Spinal cord (tissue), 10 donors: ENCODE data around the gene THSD4. TPM values are rescaled to one million over a fixed set of nuclear protein-coding genes. Genes with fewer than 3 reads are reported as not detected.

Source experiments
- DNase-seq, 6 donors: peaks; one replicate each; pipeline versions ENCODE4 v3.0.0 to v3.0.0-alpha.2; 2013 to 2015; ENCODE audit warnings: low spot score in 6 of 6, low read depth in 4 of 6
- H3K27ac ChIP-seq: one replicate; pipeline ENCODE4 v1.5.1; 2013; ENCODE audit warnings: low read depth, low read length, control low read depth
- H3K27me3 ChIP-seq: one replicate; pipeline ENCODE4 v1.6.1; 2013; ENCODE audit warnings: low read length; ENCODE audit not compliant: control insufficient read depth, insufficient read depth
- H3K36me3 ChIP-seq: one replicate; pipeline ENCODE4 v1.6.1; 2013; ENCODE audit warnings: low read length; ENCODE audit not compliant: control insufficient read depth, insufficient read depth
- H3K4me1 ChIP-seq: one replicate; pipeline ENCODE4 v1.6.1; 2013; ENCODE audit warnings: low read length; ENCODE audit not compliant: control insufficient read depth, insufficient read depth
- H3K4me3 ChIP-seq: one replicate; pipeline ENCODE4 v1.5.1; 2013; ENCODE audit warnings: low read depth, low read length, control low read depth
- H3K9me3 ChIP-seq: one replicate; pipeline ENCODE4 v1.6.1; 2013; ENCODE audit warnings: low read length; ENCODE audit not compliant: control insufficient read depth, insufficient read depth
- WGBS: methylation state at CpG from one replicate; pipeline ENCODE4 v1.1.5; 2013; ENCODE audit warnings: missing lambda C conversion rate; ENCODE audit not compliant: insufficient coverage; 5-methylcytosine and 5-hydroxymethylcytosine counted together
- polyA plus RNA-seq, 2 donors: library from polyadenylated mRNA; unstranded; fragments of 120-200 nt; gene quantifications; one replicate each; pipeline ENCODE4 v1.2.1, GENCODE V29; 2013; ENCODE audit not compliant: insufficient read length in 2 of 2
- total RNA-seq, 2 donors: library from RNA; depleted of rRNA in 1 of 2; stranded (reverse); fragments of 120-200 nt in 1 of 2; fragments of >200 nt in 1 of 2; gene quantifications; one replicate each; pipeline versions ENCODE4 v1.2.3 to v1.2.4, GENCODE V29; 2013 to 2014
- donor health status: healthy.

The THSD4 gene
- total and polyA plus RNA-seq, 4 donors: 18.2 to 127 (median 63.2) TPM

DNA sequence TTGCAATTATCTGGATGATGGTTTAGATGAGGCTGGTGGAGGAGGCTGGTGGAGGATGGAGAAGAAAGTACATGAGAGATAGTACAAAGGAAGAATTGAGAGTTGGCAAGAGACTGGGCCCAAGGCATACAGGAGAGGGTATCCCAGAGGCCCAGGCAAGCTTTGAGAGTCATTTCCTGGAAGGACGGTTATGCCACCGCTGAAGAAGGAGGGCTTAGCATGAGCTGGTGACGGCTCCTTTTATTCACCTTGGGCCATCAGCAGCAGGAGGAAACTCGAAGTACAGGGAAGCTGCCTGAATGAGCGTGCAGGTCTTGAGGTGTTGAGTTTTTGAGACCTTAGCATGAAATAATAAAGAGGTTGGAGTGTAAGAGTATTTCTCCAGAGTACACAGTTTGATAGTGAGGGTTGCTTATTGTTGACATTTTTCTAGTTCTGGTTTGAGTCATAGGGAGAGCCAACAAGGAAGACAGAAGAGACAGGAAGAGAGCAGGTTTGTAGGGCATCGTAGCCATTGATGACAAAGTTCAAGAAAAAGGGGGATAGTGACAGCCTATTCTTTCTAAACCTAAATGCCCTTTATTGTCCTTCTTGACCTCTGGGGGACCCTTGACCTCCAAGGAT is 13.8 kb downstream of the THSD4 start:
- DNase-seq: no peak
- Histone ChIP-seq H3K27me3 (no peaks in the 10 kb centered on the region), H3K4me3 (no peak overlapping the region), H3K9me3 (no peaks in the 10 kb centered on the region), H3K36me3 (no peaks in the 10 kb centered on the region), H3K27ac (no peak overlapping the region), H3K4me1 (peaks cover 21% of the 10 kb centered on the region)
- WGBS: 89% methylated on average over 6 of the region's 6 CpGs

DNA sequence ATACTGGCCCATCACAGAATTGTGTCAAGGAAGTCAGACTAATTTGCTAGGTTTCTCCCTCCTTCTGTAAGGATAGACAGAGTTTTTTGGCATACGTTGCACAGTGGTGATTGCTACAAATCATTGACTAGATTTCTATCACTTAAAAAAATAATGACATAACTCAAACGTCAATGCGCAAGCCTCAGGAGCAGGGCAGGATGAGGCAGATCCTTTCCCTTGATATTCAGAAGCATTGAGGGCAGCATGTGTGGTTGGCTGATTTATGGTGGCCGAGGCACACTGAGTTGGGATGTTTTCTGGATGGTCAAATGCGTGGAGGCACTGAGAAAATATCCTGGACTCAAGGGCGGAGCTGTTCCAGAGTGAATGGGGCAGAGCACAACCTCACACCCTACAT is 14.4 kb downstream of the THSD4 start:
- Histone ChIP-seq H3K9me3 (no peaks in the 10 kb centered on the region), H3K4me3 (no peak overlapping the region), H3K27ac (no peak overlapping the region), H3K4me1 (peaks cover 22% of the 10 kb centered on the region), H3K27me3 (no peaks in the 10 kb centered on the region), H3K36me3 (no peaks in the 10 kb centered on the region)
- DNase-seq: no peak
- WGBS: 100% methylated on average over 2 of the region's 6 CpGs

DNA sequence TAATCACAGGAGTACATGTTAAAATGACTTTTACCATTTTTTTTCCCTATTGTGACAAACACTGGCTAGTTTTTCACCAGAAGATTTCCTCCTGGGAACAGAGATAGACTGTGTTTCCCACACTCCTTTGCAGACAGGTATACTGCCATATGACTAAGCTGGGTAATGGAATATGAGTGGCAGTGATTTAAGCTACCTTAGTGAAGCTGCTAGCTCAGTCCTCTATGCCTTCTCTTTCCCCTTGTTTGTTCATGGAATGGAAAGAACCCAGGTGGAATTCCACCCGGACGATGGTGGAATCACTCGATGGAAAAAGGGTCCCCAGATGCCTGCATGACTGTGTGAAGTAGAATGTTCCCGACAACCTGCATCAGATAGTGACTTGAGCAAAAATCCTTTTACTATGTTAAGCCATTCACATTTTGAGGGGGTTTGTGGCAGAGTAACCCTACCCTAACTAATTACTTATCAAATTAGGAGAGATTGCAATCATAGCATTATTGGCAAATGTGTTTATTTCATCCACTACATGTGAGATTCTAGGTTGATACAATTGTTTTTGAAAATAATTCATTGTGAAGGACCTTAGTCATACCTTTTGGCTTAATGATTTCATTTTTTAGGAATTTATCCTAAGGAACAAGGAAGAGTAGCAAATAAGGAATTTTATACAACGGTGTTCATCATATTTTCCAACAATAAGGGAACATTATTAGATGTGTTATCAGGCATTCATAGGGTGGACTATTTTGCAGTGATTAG is 16.5 kb downstream of the THSD4 start:
- H3K27ac ChIP-seq: no peak overlapping the region
- WGBS: no CpG with 5 or more reads among the region's 5 CpGs
- peaks cover 11% of the 10 kb centered on the region for H3K4me1 ChIP-seq
- no peak for DNase-seq
- H3K36me3 ChIP-seq: no peaks in the 10 kb centered on the region
- H3K4me3 ChIP-seq: no peak overlapping the region
- H3K27me3 ChIP-seq: no peaks in the 10 kb centered on the region
- H3K9me3 ChIP-seq: no peaks in the 10 kb centered on the region

DNA sequence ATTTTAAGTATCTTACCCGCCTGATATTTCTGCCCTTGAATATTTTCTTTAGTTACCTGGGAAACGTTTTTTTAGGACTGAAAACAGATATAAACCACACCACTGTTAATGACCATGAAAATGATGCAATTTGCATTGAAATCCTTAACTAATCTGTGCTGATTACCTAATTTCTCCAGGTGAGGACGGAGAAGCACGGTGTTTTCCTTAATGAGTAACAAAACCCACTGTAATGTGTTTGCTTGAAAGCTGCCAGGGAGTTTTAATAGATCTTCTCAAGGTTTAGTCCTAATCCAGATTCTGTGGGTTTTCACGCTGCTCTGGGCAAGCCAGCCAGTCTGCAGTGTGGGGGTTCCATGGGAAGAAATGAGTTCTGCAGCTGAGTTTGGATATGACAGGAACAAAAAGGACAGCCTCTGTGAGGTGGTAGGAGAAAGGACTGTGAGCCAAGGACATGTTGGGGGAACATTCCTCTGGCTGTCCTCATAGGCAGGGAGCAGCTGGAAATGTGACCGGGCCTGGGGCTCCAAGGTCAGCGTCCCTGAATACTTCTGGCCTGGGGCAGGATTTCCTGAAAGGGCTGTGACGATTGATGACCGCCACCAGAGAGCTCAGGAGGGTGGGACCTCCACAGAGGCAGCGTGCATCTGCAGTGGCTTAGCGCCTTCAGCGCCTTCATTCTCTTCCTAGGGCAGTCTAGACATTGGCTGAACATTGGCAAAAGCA is 18.6 kb downstream of the THSD4 start:
- H3K9me3 ChIP-seq: no peaks in the 10 kb centered on the region
- H3K27ac ChIP-seq: no peak overlapping the region
- no peaks in the 10 kb centered on the region for H3K36me3 ChIP-seq
- DNase-seq: peak in 1 of 6 donors; percentile 73
- H3K27me3 ChIP-seq: no peaks in the 10 kb centered on the region
- peaks cover 14% of the 10 kb centered on the region for H3K4me1 ChIP-seq
- H3K4me3 ChIP-seq: no peak overlapping the region
- WGBS: 66% methylated on average over 8 of the region's 12 CpGs

DNA sequence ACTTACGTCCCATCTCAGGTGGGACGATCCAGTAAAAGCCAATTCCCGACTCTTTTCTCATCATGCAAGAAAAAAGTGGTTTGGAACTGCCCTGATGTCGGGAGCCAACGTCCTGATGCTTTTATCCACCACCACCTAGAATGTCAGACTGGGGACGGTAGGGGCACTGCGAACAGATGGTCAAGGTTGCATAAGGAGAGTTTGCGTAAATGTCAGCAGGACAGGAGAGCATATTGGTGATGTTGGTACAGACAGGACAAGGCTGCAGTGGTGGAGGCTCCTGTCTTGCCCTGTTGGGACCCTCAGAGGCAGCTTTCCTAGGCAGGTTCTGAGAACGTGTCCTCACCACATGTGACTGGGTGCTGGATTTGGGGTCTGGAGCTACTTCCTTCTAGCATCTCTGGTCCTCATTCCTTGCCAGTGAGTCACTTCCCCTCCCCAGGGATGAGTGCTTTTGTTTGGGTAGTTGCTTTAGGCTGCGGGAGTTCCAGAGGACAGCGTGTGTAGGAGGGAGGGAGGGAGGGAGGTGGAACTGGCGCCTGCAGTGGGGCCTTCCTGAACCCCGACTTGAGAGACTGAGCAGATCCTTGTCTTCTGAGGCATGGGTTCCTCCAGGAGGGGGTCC is 21.0 kb downstream of the THSD4 start:
- H3K4me1 ChIP-seq: peaks cover 14% of the 10 kb centered on the region
- WGBS: 87% methylated on average over 7 of the region's 13 CpGs

DNA sequence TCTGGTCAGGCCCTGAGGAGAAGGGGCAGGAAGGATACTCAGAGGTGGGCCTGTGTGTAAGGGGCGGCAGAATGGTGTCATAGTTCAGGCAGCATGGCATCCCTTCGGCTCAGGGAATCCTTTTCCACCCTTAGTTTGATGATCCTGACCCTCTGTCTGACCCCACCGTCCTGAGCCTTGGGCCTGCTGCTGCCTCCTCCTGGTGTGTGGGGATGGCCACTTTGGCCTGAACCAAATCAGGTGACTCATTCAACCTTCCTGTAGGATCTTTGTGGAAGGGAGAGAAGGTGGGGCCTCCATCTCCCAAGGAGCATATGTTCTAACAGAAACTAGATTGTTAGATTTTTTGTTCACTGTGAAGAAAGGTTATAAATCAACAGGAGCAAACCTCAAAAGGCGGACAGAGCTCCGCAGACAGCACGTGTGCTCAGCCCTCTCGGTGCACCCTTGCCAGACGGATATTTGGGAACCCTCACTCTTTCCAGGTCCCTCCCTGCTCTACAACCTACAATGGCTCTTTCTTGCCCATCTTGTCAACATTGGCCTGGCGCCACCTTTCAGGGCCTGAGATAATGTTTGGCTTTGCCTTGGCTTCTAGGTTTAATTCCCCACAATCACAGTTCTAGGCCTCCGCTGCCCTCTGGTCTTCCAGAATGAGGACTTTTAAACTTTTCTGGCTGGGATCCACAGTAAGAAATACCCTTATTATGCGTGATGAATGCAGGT is 21.7 kb downstream of the THSD4 start:
- H3K27ac ChIP-seq: no peak overlapping the region
- H3K36me3 ChIP-seq: no peaks in the 10 kb centered on the region
- H3K9me3 ChIP-seq: no peaks in the 10 kb centered on the region
- 68% methylated on average over 9 of the region's 11 CpGs for WGBS
- no peaks in the 10 kb centered on the region for H3K27me3 ChIP-seq
- peaks cover 14% of the 10 kb centered on the region for H3K4me1 ChIP-seq
- DNase-seq: no peak
- H3K4me3 ChIP-seq: no peak overlapping the region

More for the DNA sequence above, 21.0 kb downstream of the THSD4 start:
- H3K27me3 ChIP-seq: no peaks in the 10 kb centered on the region
- H3K4me3 ChIP-seq: no peak overlapping the region
- H3K36me3 ChIP-seq: no peaks in the 10 kb centered on the region
- no peaks in the 10 kb centered on the region for H3K9me3 ChIP-seq
- DNase-seq: no peak
- H3K27ac ChIP-seq: no peak overlapping the region

DNA sequence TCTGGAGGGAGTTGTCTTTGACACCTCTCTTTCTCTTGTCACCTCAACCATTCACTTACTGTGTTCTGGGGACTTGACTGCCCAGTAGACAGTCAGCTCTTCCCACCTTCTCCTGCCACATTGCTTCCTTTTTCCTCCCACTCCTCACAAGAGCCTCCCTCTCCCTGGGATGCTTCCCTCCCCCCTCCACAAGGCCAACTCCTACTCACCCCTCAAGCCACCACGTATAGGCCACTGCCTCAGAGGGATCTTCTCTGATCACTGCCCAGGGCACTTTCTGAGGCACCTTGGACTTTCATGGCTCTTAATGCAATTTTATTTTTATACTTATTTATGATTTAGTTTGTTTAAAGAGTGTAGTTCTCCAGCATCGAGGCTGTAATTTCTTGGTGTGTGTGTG is 23.2 kb downstream of the THSD4 start:
- Histone ChIP-seq H3K27me3 (no peaks in the 10 kb centered on the region), H3K27ac (no peak overlapping the region), H3K4me1 (peaks cover 12% of the 10 kb centered on the region), H3K9me3 (no peaks in the 10 kb centered on the region), H3K4me3 (no peak overlapping the region), H3K36me3 (no peaks in the 10 kb centered on the region)
- 89% methylated on average over 1 of the region's 2 CpGs for WGBS
- no peak for DNase-seq

DNA sequence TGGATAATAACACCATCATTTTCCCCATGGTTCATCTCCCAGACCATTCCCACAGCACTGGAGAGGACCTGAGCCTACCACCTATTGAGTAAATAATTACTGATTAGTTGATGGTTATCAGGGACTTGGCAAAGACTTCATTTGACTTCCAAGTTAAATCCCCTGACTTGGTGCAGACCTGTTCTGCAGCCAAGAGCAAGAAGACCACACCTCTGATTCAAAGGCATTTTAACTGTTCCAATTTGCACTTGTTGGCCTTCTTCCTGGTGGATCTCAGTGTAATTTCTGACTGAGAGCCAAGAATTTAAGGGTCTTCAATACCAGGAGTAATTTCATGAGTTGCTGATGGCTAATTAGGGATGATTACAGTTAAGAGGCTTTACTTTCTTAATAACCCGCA is 24.0 kb downstream of the THSD4 start:
- Histone ChIP-seq H3K9me3 (no peaks in the 10 kb centered on the region), H3K27ac (no peak overlapping the region), H3K4me3 (no peak overlapping the region), H3K27me3 (no peaks in the 10 kb centered on the region), H3K36me3 (no peaks in the 10 kb centered on the region), H3K4me1 (peaks cover 7% of the 10 kb centered on the region)
- WGBS: no CpG with 5 or more reads among the region's 1 CpG
- peak in 1 of 6 donors; percentile 51 for DNase-seq

DNA sequence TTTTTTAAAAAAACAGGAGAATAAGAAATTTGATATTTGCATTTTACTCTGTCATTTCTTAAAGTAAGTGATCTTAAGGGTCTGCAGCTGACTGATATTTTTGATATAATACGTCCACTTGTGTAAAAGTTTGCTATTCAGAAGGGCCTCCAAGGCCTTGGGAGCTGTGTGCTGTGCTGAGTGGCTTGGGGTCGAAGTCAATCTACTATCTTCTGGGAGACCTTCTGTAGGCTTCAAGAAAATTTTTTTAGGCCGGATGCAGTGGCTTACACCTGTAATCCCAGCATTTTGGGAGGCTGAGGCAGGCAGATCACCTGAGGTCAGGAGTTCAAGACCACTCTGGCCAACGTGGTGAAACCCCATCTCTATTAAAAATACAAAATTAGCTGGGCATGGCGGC is 26.3 kb downstream of the THSD4 start:
- Histone ChIP-seq H3K27me3 (no peaks in the 10 kb centered on the region), H3K27ac (no peak overlapping the region), H3K4me1 (peaks cover 6% of the 10 kb centered on the region), H3K9me3 (no peaks in the 10 kb centered on the region), H3K36me3 (no peaks in the 10 kb centered on the region), H3K4me3 (no peak overlapping the region)
- DNase-seq: no peak
- 100% methylated on average over 4 of the region's 5 CpGs for WGBS
